ENCODE measurements around the gene OXGR1.
"Not testable (repeated sequence)": the region's sequence is repeated elsewhere in the genome, so short reads cannot be mapped to it uniquely, and the experiment has no call there.

OXGR1 gene

GRCh38 chr13:96994017-96994857 lies at the start of gene OXGR1:
TSS of gene OXGR1 (minus strand) at chr13:96994476. CDS start at chr13:96987759, 6,717 bp downstream.
- H3K4me1 ChIP-seq (ENCODE audit: insufficient read depth, low read length), result no peaks in the 10 kb centered on the region
- peak within 1 kb of the TSS; percentile 51 to 59 for H3K4me3 ChIP-seq (ENCODE audit: low read depth in 1 of 2, low read length in 2 of 2)
- H3K9ac ChIP-seq (ENCODE audit: low read length), result no peak within 1 kb of the TSS
- no peaks in the 10 kb centered on the region for H3K9me3 ChIP-seq (ENCODE audit: low read length)
- no peaks in the 10 kb centered on the region for H3K36me3 ChIP-seq (ENCODE audit: insufficient read depth, low read length)
- H3K27ac ChIP-seq (ENCODE audit: low read depth, low read length), result no peak within 1 kb of the TSS
- H3K27me3 ChIP-seq (ENCODE audit: control insufficient read depth in 1 of 2, insufficient read depth in 2 of 2, low read length in 2 of 2), result no peaks in the 10 kb centered on the region

- no peaks in the 10 kb centered on the region for H3K27me3 ChIP-seq (ENCODE audit: control insufficient read depth in 1 of 2, insufficient read depth in 2 of 2, low read length in 2 of 2)
- H3K9me3 ChIP-seq (ENCODE audit: low read length), result no peaks in the 10 kb centered on the region
- no peak overlapping the region for H3K4me3 ChIP-seq (ENCODE audit: low read depth in 1 of 2, low read length in 2 of 2)
- H3K36me3 ChIP-seq (ENCODE audit: insufficient read depth, low read length), result no peaks in the 10 kb centered on the region
- H3K9ac ChIP-seq (ENCODE audit: low read length), result no peak overlapping the region
- no peak overlapping the region for H3K27ac ChIP-seq (ENCODE audit: low read depth, low read length)
- no peaks in the 10 kb centered on the region for H3K4me1 ChIP-seq (ENCODE audit: insufficient read depth, low read length)
These were observed 49.0 kb upstream of the OXGR1 start for GRCh38 chr13:97043302-97043701.

DNA sequence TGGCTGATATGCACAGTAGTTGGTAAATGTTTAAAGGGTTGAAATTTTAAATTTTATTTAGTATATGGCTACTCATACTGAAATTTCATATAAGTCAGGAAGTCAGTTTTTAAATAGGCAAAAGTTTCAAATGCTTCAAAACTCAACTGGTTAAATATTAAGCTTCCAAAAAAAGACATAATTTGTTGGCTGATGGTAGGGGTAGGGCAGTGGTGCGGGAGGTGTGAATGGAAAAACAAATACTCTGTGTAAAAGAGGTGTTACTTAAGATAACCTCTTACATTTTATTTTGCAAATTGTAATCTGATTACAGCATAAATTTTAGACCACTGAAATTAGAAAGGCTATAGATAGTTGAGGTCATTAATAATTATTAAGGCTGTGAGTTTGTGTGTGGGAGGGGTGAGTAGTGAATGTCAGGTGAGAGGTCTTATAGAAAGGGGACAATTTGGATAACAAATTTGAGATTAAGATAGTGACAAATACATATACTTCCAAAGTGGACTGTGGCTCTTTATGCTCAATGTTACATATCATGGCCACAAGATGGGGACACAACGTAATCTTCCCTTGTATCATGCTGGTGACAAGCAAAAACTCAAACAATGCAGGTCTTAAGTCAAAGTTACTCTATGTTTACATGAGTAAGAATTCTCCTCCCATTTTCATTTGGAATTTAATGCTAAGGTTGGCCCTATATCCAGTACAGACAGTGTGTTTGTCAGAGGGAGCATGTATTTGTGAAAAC lies 36.6 kb upstream of the OXGR1 start:
- no peaks in the 10 kb centered on the region for H3K9me3 ChIP-seq (ENCODE audit: low read length)
- H3K4me1 ChIP-seq (ENCODE audit: insufficient read depth, low read length), result no peaks in the 10 kb centered on the region
- no peak overlapping the region for H3K9ac ChIP-seq (ENCODE audit: low read length)
- H3K4me3 ChIP-seq (ENCODE audit: low read depth in 1 of 2, low read length in 2 of 2), result no peak overlapping the region
- no peaks in the 10 kb centered on the region for H3K27me3 ChIP-seq (ENCODE audit: control insufficient read depth in 1 of 2, insufficient read depth in 2 of 2, low read length in 2 of 2)
- no peaks in the 10 kb centered on the region for H3K36me3 ChIP-seq (ENCODE audit: insufficient read depth, low read length)
- H3K27ac ChIP-seq (ENCODE audit: low read depth, low read length), result no peak overlapping the region

DNA sequence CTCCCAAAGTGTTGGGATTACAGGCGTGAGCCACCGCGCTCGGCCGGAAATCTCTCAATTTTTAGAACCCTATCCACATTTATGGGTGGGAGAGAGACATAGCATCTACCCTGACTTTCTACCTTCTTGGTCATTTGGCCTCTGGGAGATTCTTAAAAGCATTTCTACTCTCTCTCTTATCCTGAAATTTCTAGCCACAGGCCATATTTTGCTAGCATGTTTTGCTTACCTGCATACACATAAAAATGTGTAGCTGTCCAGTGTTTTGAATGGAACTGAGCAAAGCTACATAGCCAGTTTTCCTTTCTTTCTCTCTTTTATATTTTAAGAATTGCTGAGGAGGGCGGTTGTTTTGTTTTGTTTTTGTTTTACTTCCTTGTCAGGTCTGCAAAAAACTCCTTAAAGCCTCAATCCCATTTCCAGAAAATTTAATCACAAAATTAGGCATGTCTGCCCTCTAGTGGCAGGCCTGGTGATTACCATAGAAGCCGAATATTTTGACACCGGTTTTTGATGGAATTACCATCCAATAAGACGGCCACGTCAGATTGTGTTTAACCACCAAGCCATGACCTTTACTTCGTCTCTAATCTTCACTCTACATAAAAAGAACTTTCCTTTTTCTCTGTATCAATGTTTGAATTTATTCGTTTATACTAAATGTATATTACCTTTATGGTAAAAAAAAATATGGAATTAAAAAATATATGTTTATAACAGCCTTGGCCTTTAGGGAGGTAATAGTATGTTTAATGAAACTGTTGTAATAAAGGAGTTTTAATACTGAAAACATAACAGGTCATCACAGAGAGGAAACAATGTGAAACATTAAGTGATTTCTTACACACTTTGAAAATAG lies 34.4 kb upstream of the OXGR1 start:
- no peaks in the 10 kb centered on the region for H3K36me3 ChIP-seq (ENCODE audit: insufficient read depth, low read length)
- H3K27ac ChIP-seq (ENCODE audit: low read depth, low read length), result no peak overlapping the region
- H3K9ac ChIP-seq (ENCODE audit: low read length), result no peak overlapping the region
- no peak overlapping the region for H3K4me3 ChIP-seq (ENCODE audit: low read depth in 1 of 2, low read length in 2 of 2)
- no peaks in the 10 kb centered on the region for H3K9me3 ChIP-seq (ENCODE audit: low read length)
- H3K27me3 ChIP-seq (ENCODE audit: control insufficient read depth in 1 of 2, insufficient read depth in 2 of 2, low read length in 2 of 2), result no peaks in the 10 kb centered on the region
- no peaks in the 10 kb centered on the region for H3K4me1 ChIP-seq (ENCODE audit: insufficient read depth, low read length)

GRCh38 chr13:97027162-97027554 lies 32.9 kb upstream of the OXGR1 start:
- no peaks in the 10 kb centered on the region for H3K27me3 ChIP-seq (ENCODE audit: control insufficient read depth in 1 of 2, insufficient read depth in 2 of 2, low read length in 2 of 2)
- no peaks in the 10 kb centered on the region for H3K36me3 ChIP-seq (ENCODE audit: insufficient read depth, low read length)
- H3K9ac ChIP-seq (ENCODE audit: low read length), result no peak overlapping the region
- no peaks in the 10 kb centered on the region for H3K4me1 ChIP-seq (ENCODE audit: insufficient read depth, low read length)
- H3K9me3 ChIP-seq (ENCODE audit: low read length), result no peaks in the 10 kb centered on the region
- no peak overlapping the region for H3K27ac ChIP-seq (ENCODE audit: low read depth, low read length)
- H3K4me3 ChIP-seq (ENCODE audit: low read depth in 1 of 2, low read length in 2 of 2), result no peak overlapping the region

- H3K9ac ChIP-seq (ENCODE audit: low read length), result no peak overlapping the region
- no peaks in the 10 kb centered on the region for H3K4me1 ChIP-seq (ENCODE audit: insufficient read depth, low read length)
- H3K27me3 ChIP-seq (ENCODE audit: control insufficient read depth in 1 of 2, insufficient read depth in 2 of 2, low read length in 2 of 2), result no peaks in the 10 kb centered on the region
- no peak overlapping the region for H3K4me3 ChIP-seq (ENCODE audit: low read depth in 1 of 2, low read length in 2 of 2)
- no peaks in the 10 kb centered on the region for H3K36me3 ChIP-seq (ENCODE audit: insufficient read depth, low read length)
- no peak overlapping the region for H3K27ac ChIP-seq (ENCODE audit: low read depth, low read length)
- no peaks in the 10 kb centered on the region for H3K9me3 ChIP-seq (ENCODE audit: low read length)
These were observed 32.4 kb upstream of the OXGR1 start for GRCh38 chr13:97026531-97027161.

- H3K36me3 ChIP-seq (ENCODE audit: insufficient read depth, low read length); H3K4me1 ChIP-seq (ENCODE audit: insufficient read depth, low read length); H3K4me3 ChIP-seq (ENCODE audit: low read depth in 1 of 2, low read length in 2 of 2); H3K9me3 ChIP-seq (ENCODE audit: low read length); H3K27ac ChIP-seq (ENCODE audit: low read depth, low read length); H3K9ac ChIP-seq (ENCODE audit: low read length); H3K27me3 ChIP-seq (ENCODE audit: control insufficient read depth in 1 of 2, insufficient read depth in 2 of 2, low read length in 2 of 2): not testable (repeated sequence)
These were observed 29.5 kb upstream of the OXGR1 start for GRCh38 chr13:97023812-97024211.

GRCh38 chr13:97023117-97023516 lies 28.8 kb upstream of the OXGR1 start:
- no peaks in the 10 kb centered on the region for H3K9me3 ChIP-seq (ENCODE audit: low read length)
- no peaks in the 10 kb centered on the region for H3K27me3 ChIP-seq (ENCODE audit: control insufficient read depth in 1 of 2, insufficient read depth in 2 of 2, low read length in 2 of 2)
- no peak overlapping the region for H3K27ac ChIP-seq (ENCODE audit: low read depth, low read length)
- no peak overlapping the region for H3K4me3 ChIP-seq (ENCODE audit: low read depth in 1 of 2, low read length in 2 of 2)
- no peak overlapping the region for H3K9ac ChIP-seq (ENCODE audit: low read length)
- H3K36me3 ChIP-seq (ENCODE audit: insufficient read depth, low read length), result no peaks in the 10 kb centered on the region
- H3K4me1 ChIP-seq (ENCODE audit: insufficient read depth, low read length), result no peaks in the 10 kb centered on the region

- H3K36me3 ChIP-seq (ENCODE audit: insufficient read depth, low read length), result no peaks in the 10 kb centered on the region
- H3K27me3 ChIP-seq (ENCODE audit: control insufficient read depth in 1 of 2, insufficient read depth in 2 of 2, low read length in 2 of 2), result no peaks in the 10 kb centered on the region
- no peak overlapping the region for H3K9ac ChIP-seq (ENCODE audit: low read length)
- H3K4me3 ChIP-seq (ENCODE audit: low read depth in 1 of 2, low read length in 2 of 2), result no peak overlapping the region
- H3K27ac ChIP-seq (ENCODE audit: low read depth, low read length), result no peak overlapping the region
- H3K9me3 ChIP-seq (ENCODE audit: low read length), result no peaks in the 10 kb centered on the region
- H3K4me1 ChIP-seq (ENCODE audit: insufficient read depth, low read length), result no peaks in the 10 kb centered on the region
These were observed 27.0 kb upstream of the OXGR1 start for GRCh38 chr13:97021241-97021640.

- no peaks in the 10 kb centered on the region for H3K27me3 ChIP-seq (ENCODE audit: control insufficient read depth in 1 of 2, insufficient read depth in 2 of 2, low read length in 2 of 2)
- no peak overlapping the region for H3K4me3 ChIP-seq (ENCODE audit: low read depth in 1 of 2, low read length in 2 of 2)
- H3K9me3 ChIP-seq (ENCODE audit: low read length), result no peaks in the 10 kb centered on the region
- H3K9ac ChIP-seq (ENCODE audit: low read length), result no peak overlapping the region
- no peaks in the 10 kb centered on the region for H3K4me1 ChIP-seq (ENCODE audit: insufficient read depth, low read length)
- H3K27ac ChIP-seq (ENCODE audit: low read depth, low read length), result no peak overlapping the region
- H3K36me3 ChIP-seq (ENCODE audit: insufficient read depth, low read length), result no peaks in the 10 kb centered on the region
These were observed 26.5 kb upstream of the OXGR1 start for GRCh38 chr13:97020689-97021240.

All from muscle layer of colon (tissue), 2 donors.